GM19193 (cell line): ENCODE results near the gene DRD4.

Experiments used
- POLR2A ChIP-seq: IDR thresholded peaks from 4 replicates; pipeline ENCODE4 v1.6.1; 2011; ENCODE audit not compliant: insufficient read depth, insufficient read length; ENCODE audit errors: extremely low read depth

DRD4 gene

GRCh38 chr11:624705-625635, 12.1 kb upstream of the DRD4 start, which contains the start of gene CDHR5:
Gene CDHR5 (minus strand): TSS chr11:624955. CDS start chr11:624902, 53 bp downstream.
- no peak for TF ChIP-seq POLR2A

- no peak for TF ChIP-seq POLR2A
Measured at GRCh38 chr11:625636-626268, 11.3 kb upstream of the DRD4 start.

- no peak for TF ChIP-seq POLR2A
Measured at GRCh38 chr11:626475-627307, 10.4 kb upstream of the DRD4 start, which contains the start of gene SCT. Gene SCT (minus strand): TSS chr11:627181. CDS start chr11:627143, 38 bp downstream.

- TF ChIP-seq POLR2A, result no peak
Measured at GRCh38 chr11:627308-627576, 9.8 kb upstream of the DRD4 start.

GRCh38 chr11:628056-628455, 9.0 kb upstream of the DRD4 start:
- TF ChIP-seq POLR2A, result no peak

- TF ChIP-seq POLR2A, result no peak
Measured at GRCh38 chr11:629237-629583, 7.9 kb upstream of the DRD4 start.

GRCh38 chr11:630871-631270, 6.2 kb upstream of the DRD4 start:
- no peak for TF ChIP-seq POLR2A

GRCh38 chr11:635945-636510, 1.0 kb upstream of the DRD4 start:
- no peak for TF ChIP-seq POLR2A

GRCh38 chr11:637333-637592, 194 bp downstream of the DRD4 start:
- TF ChIP-seq POLR2A, result no peak

- TF ChIP-seq POLR2A, result no peak
Measured at GRCh38 chr11:637593-638521, 788 bp downstream of the DRD4 start.

- no peak for TF ChIP-seq POLR2A
Measured at GRCh38 chr11:638631-639331, 1.7 kb downstream of the DRD4 start.

- no peak for TF ChIP-seq POLR2A
Measured at GRCh38 chr11:639332-639955, 2.4 kb downstream of the DRD4 start.

GRCh38 chr11:640021-640706, 3.1 kb downstream of the DRD4 start:
- no peak for TF ChIP-seq POLR2A
